H7 (cell line): ENCODE data around the gene KLHL6. TPM values are rescaled to one million over a fixed set of nuclear protein-coding genes. Genes with fewer than 3 reads are reported as not detected.
"Not testable (repeated sequence)": the region's sequence is repeated elsewhere in the genome, so short reads cannot be mapped to it uniquely, and the experiment has no call there.

ENCODE experiments used
- DNase-seq: peaks from one replicate; pipeline ENCODE4 v3.0.0; 2012
- H3K27me3 ChIP-seq: 2 replicates; pipeline ENCODE4 v1.6.0; 2011; ENCODE audit warnings: mild to moderate bottlenecking, low read length; ENCODE audit not compliant: control insufficient read depth, insufficient read depth
- H3K36me3 ChIP-seq: replicated peaks from 2 replicates; pipeline ENCODE4 v1.5.1; 2011; ENCODE audit warnings: low read length; ENCODE audit not compliant: control insufficient read depth, insufficient read depth
- H3K4me3 ChIP-seq: 2 replicates; pipeline ENCODE4 v1.5.1; 2011; ENCODE audit warnings: low read depth, mild to moderate bottlenecking, control low read depth, low read length, moderate library complexity; ENCODE audit not compliant: insufficient read depth
- total RNA-seq: library from RNA; depleted of rRNA; stranded (reverse); fragments of >200 nt; shearing (Covaris generic); gene quantifications from 2 replicates; pipeline ENCODE4 v1.2.3, GENCODE V29; 2014

KLHL6 gene
- total RNA-seq, 1 experiment from 2014 or later = 0.69 TPM

- no peak for DNase-seq
- Histone ChIP-seq H3K27me3 (no peaks in the 10 kb centered on the region; the same call in 1 of the 2 replicates), H3K4me3 (no peak overlapping the region), H3K36me3 (no peaks in the 10 kb centered on the region)
Measured at GRCh38 chr3:183529717-183530116, 25.8 kb downstream of the KLHL6 start.

DNA sequence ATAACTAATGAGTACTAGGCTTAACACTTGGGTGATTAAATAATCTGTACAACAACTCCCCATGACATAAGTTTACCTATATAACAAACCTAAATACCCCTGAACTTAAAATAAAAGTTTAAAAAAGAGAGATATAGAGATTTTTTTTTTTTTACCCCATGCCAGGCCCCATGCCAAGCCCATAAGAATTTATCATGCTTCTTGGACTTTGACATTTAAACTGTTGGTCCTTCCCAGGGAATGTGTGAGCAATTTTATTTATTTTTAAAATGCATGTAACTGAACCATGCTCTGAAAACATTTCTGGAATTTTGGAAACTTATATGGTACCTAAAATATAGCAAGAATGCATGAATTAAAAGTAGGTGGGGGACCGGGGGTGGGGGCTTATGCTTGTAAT is 26.3 kb downstream of the KLHL6 start:
- H3K4me3 ChIP-seq = no peak overlapping the region
- H3K27me3 ChIP-seq = no peaks in the 10 kb centered on the region; the same call in 1 of the 2 replicates
- H3K36me3 ChIP-seq = no peaks in the 10 kb centered on the region
- DNase-seq = no peak

DNA sequence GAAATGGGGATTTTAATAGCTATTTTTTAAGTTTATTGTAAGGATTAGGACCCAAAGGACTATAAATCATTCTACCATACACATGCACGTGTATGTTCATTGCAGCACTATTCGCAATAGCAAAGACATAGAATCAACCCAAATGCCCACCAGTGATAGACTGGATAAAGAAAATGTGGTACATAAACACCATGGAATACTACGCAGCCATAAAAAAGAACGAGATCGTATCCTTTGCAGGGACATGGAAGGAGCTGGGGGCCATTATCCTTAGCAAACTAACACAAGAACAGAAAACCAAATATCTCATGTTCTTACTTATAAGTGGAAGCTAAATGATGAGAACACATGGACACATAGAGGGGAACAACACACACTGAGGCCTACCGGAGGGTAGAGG is 26.7 kb downstream of the KLHL6 start:
- H3K36me3 ChIP-seq, DNase-seq, H3K4me3 ChIP-seq, H3K27me3 ChIP-seq: not testable (repeated sequence)

DNA sequence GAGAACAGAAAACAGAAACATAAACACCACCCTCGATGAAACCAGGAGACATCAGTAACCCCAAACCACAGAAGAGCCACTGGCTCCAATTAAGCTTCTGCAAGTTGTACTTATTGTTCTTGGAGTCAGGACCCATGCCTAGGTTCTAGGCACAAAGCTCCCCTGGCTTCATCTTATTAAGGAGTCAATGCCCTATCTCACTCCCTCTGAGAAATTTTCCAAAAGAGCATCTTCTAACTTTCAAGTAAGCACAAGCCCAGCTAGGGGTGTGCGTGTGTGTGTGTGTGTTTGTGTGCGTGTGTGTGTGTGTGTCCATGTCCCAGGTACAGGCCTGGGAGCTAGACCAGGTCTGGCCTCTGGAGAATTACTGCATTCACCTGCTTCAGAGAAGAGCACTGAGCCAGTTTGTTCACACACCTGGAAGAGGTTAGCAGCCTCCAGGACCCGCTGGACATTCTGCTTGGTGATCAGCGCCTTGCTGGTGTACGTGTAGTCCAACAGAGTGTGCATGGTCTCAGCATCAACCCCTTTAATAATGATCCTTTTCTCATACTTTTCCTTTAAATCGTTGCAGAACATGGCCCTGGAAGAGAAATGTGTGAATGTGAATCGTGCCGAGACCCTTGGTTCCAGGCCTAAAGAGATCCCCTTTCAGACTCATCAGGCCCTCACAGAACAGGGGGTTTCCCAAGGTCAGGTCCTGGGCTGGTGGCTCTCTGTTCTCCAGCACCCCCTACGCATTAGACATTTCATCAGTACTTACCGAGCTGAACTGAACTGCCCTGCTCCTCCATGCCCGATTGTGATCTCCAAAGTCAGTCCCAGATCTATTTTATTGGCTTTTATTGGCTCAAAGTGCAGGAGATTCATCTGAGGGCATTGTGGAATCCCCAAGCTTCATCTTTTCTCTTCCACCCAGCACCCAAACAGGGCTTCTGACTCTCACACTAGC is 27.8 kb downstream of the KLHL6 start:
- DNase-seq = no peak
- Histone ChIP-seq H3K36me3 (no peaks in the 10 kb centered on the region), H3K4me3 (no peak overlapping the region), H3K27me3 (no peaks in the 10 kb centered on the region; the same call in 1 of the 2 replicates)

GRCh38 chr3:183526838-183527427 is 28.6 kb downstream of the KLHL6 start:
- Histone ChIP-seq H3K27me3 (no peaks in the 10 kb centered on the region), H3K4me3 (no peak overlapping the region), H3K36me3 (no peaks in the 10 kb centered on the region)
- no peak for DNase-seq

GRCh38 chr3:183524476-183524875 is 31.0 kb downstream of the KLHL6 start:
- Histone ChIP-seq H3K36me3 (no peaks in the 10 kb centered on the region), H3K4me3 (no peak overlapping the region), H3K27me3 (no peaks in the 10 kb centered on the region)
- DNase-seq = no peak

- not testable (repeated sequence) for H3K36me3 ChIP-seq, H3K27me3 ChIP-seq, DNase-seq, H3K4me3 ChIP-seq
Measured at GRCh38 chr3:183520741-183521556, 34.6 kb downstream of the KLHL6 start.

DNA sequence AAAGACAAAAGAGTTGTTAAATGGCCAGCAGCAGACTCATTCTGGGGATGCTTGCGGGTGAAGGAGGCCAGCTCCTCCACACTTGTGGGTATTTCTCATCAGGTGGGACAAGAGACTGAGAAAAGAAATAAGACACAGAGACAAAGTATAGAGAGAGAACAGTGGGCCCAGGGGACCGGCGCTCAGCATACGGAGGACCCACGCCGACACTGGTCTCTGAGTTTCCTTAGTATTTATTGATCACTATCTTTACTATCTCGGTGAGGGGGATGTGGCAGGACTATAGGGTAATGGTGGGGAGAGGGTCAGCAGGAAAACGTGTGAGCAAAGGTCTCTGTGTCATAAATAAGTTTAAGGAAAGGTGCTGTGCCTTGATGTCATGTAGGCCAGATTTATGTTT is 35.2 kb downstream of the KLHL6 start:
- H3K36me3 ChIP-seq = not testable (repeated sequence)

DNA sequence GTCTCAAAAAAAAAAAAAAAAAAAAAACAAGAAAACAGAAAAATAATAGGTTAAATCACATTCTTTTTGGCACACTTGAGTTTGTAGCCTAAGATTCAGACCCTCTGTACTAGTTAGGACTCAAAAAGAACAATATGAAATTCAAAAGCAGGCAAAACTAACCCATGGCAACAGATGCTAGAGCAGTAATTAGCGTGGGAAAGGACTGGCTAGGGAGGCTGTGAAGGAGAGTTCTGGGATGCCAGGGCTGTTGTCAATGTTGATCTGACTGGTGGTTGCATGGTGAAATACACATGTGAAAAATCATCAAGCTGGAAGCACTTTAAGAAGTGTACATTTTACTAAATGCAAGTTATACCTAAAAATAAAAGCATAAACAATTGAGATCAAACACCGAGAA is 35.6 kb downstream of the KLHL6 start:
- H3K27me3 ChIP-seq = no peaks in the 10 kb centered on the region
- no peaks in the 10 kb centered on the region for H3K36me3 ChIP-seq
- H3K4me3 ChIP-seq = no peak overlapping the region
- DNase-seq = no peak

More for the DNA sequence above, 35.2 kb downstream of the KLHL6 start:
- not testable (repeated sequence) for H3K27me3 ChIP-seq, H3K4me3 ChIP-seq, DNase-seq

DNA sequence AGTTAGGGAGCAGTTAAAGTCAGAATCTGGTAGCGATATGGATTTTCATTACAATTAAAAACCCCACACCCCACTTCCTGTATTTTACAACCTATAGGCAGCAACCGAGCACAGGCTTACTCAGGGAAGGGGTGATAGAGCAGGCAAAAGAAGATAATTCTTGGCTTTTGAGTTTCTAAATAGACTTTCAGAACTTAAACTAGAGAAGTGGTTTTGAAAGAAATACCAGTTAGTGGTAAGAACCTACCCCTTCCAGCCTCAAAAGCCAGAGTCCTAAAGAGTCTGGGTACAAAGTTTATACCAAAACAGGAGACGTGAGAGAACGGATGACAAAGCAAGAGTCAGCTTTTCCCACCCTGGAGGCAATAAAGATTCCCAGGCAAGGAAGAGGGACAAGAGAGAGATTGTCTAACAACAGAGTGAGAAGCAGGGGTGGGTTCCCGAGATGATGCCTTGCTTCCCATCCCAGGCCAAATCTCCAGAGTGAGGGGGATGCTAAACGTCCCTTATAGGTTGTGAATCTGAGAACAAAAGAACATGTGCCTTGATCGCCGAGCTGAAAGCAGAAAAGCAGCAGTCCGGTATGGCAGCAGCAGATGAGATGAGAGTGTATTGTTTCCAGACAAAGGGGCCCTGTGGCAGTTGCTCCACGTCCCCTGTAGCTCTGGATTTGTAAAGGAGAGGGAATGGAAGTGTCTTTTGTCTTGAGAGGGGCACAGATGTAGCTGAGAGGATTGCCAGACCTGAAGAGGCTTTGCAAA is 36.8 kb downstream of the KLHL6 start:
- Histone ChIP-seq H3K27me3 (no peaks in the 10 kb centered on the region), H3K36me3 (no peaks in the 10 kb centered on the region), H3K4me3 (no peak overlapping the region)
- DNase-seq = peak; percentile 34

- Histone ChIP-seq H3K27me3 (no peaks in the 10 kb centered on the region), H3K4me3 (no peak overlapping the region), H3K36me3 (no peaks in the 10 kb centered on the region)
- DNase-seq = no peak
Measured at GRCh38 chr3:183517607-183518006, 37.9 kb downstream of the KLHL6 start.

DNA sequence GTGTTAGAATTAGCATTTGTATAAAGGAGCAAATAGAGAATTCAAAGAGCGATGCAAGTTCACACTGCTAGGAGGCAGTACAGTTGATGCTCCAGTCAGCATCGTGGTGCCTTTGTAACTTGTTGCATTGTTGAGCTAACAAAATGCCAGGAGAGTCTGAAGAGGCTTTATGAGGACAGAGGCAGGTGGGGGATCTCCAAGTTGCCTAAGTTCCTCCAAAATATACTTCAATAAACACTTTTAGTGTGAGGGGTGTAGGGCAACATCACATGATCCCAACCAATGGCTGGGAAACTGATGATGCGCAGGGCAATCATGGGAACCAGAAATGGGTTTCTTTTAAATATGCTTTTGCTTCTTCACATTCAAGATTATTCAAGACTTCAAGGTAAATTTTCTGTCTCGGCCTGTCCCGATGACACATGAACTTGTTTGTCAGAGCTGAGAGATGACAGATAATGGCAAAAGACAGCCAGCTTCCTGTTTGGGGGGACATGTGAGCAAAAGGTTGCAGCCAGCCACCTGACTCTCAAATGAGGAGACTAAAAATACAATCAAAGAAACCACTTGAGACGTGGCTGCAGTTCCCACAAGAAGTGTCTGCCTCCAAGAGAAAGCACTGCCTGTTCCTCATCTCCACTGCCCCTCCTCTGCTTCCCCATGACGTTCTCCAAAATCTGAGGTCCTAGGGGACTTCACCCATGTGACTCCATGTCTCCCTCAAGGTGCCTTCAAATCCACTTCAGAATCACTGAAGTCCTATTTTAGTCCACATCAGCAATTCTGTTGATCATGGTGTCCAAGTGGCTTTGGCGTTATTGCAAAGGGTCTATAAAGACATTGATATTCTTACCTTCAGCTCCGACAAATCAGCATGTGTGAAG is 39.3 kb downstream of the KLHL6 start:
- DNase-seq = peak; percentile 32
- Histone ChIP-seq H3K4me3 (no peak overlapping the region), H3K36me3 (no peaks in the 10 kb centered on the region)

GRCh38 chr3:183514021-183514420 is 41.5 kb downstream of the KLHL6 start:
- Histone ChIP-seq H3K36me3 (no peaks in the 10 kb centered on the region), H3K27me3 (no peaks in the 10 kb centered on the region), H3K4me3 (no peak overlapping the region)
- no peak for DNase-seq

More for the DNA sequence above, 39.3 kb downstream of the KLHL6 start:
- no peaks in the 10 kb centered on the region for H3K27me3 ChIP-seq
